Colonic mucosa (tissue), 4 donors: ENCODE measurements around the gene ZNF562. TPM values are rescaled to one million over a fixed set of nuclear protein-coding genes. Genes with fewer than 3 reads are reported as not detected.

Experiments
- DNase-seq: peaks from one replicate; pipeline ENCODE4 v3.0.0-alpha.2; 2020
- H3K27ac ChIP-seq: fragments of 200-600 bp; one replicate; pipeline ENCODE4 v1.8.0; 2021
- H3K27me3 ChIP-seq: fragments of 200-600 bp; one replicate; pipeline ENCODE4 v1.8.0; 2021
- H3K36me3 ChIP-seq: fragments of 200-600 bp; one replicate; pipeline ENCODE4 v1.8.0; 2021
- H3K4me1 ChIP-seq: fragments of 200-600 bp; one replicate; pipeline ENCODE4 v1.8.0; 2021; ENCODE audit warnings: mild to moderate bottlenecking
- H3K4me3 ChIP-seq: fragments of 200-600 bp; one replicate; pipeline ENCODE4 v1.8.0; 2021
- H3K9ac ChIP-seq, 2 donors: one replicate each; pipeline ENCODE4 v1.7.0; 2013; ENCODE audit warnings: control low read depth in 2 of 2, low read depth in 2 of 2, low read length in 2 of 2
- H3K9me3 ChIP-seq: fragments of 200-600 bp; one replicate; pipeline ENCODE4 v1.8.0; 2021
- CTCF ChIP-seq: fragments of 200-600 bp; IDR thresholded peaks from one replicate; pipeline ENCODE4 v1.8.0; 2022; ENCODE audit warnings: antibody characterized with exemption, mild to moderate bottlenecking
- intact Hi-C: fragments of 100-400 bp; cut with DNase I; formaldehyde crosslinking; loops from one replicate; pipeline ENCODE4 v1.14.1; 2022
- total RNA-seq, 2 donors: library from RNA; stranded (reverse); fragmentation: NEBNext Ultra II Directional in 1 of 2; extraction: Animal tissue kit (Norgen Biotek cat#: 25700) in 1 of 2; gene quantifications; one replicate each; pipeline ENCODE4 v1.2.1, GENCODE V29; 2021
- donor health status: healthy.
- donor health status: DM: no; HTN: no; CAD: no.
- donor health status: DM: no; HTN: no; CAD: no.

Gene ZNF562
- total RNA-seq, 2 donors from 2014 or later: 34.7 to 37.2 TPM

- H3K36me3 ChIP-seq: no peaks in the 10 kb centered on the region
- intact Hi-C loops: no loop called here
Measured at GRCh38 chr19:9640956-9641355, 33.9 kb downstream of the ZNF562 start.

GRCh38 chr19:9636018-9636417 lies 38.9 kb downstream of the ZNF562 start:
- H3K9me3 ChIP-seq: no peaks in the 10 kb centered on the region
- no peak overlapping the region for H3K9ac ChIP-seq
- DNase-seq: no peak
- no peak overlapping the region for H3K4me3 ChIP-seq
- H3K4me1 ChIP-seq: no peaks in the 10 kb centered on the region
- H3K36me3 ChIP-seq: no peaks in the 10 kb centered on the region
- TF ChIP-seq CTCF: no peak
- intact Hi-C loops: no loop called here
- no peaks in the 10 kb centered on the region for H3K27me3 ChIP-seq
- no peak overlapping the region for H3K27ac ChIP-seq

More at GRCh38 chr19:9640956-9641355, 33.9 kb downstream of the ZNF562 start:
- Histone ChIP-seq H3K27me3 (no peaks in the 10 kb centered on the region), H3K9ac (no peak overlapping the region), H3K27ac (no peak overlapping the region), H3K4me1 (no peaks in the 10 kb centered on the region), H3K4me3 (no peak overlapping the region), H3K9me3 (no peaks in the 10 kb centered on the region)
- TF ChIP-seq CTCF: no peak
- no peak for DNase-seq

- DNase-seq: no peak
- intact Hi-C loops: no loop called here
- Histone ChIP-seq H3K27me3 (no peaks in the 10 kb centered on the region), H3K4me3 (no peak overlapping the region), H3K9ac (no peak overlapping the region), H3K27ac (no peak overlapping the region), H3K4me1 (no peaks in the 10 kb centered on the region), H3K36me3 (no peaks in the 10 kb centered on the region), H3K9me3 (no peaks in the 10 kb centered on the region)
- TF ChIP-seq CTCF: no peak
Measured at GRCh38 chr19:9627856-9628255, 47.0 kb downstream of the ZNF562 start.

- no peak for DNase-seq
- intact Hi-C loops: loop anchor here (2.0 kb wide), 1 partner anchor 168 kb away; no protein-coding TSS in a partner anchor
- TF ChIP-seq CTCF: no peak
- Histone ChIP-seq H3K9me3 (no peaks in the 10 kb centered on the region), H3K36me3 (peaks cover 11% of the 10 kb centered on the region), H3K4me1 (peaks cover 4% of the 10 kb centered on the region), H3K27ac (no peak overlapping the region), H3K4me3 (no peak overlapping the region), H3K27me3 (no peaks in the 10 kb centered on the region), H3K9ac (no peak overlapping the region)
Measured at GRCh38 chr19:9622531-9622930, 52.4 kb downstream of the ZNF562 start.

- H3K4me3 ChIP-seq: peak within 1 kb of the TSS; percentile 56
- no peaks in the 10 kb centered on the region for H3K27me3 ChIP-seq
- no peak for TF ChIP-seq CTCF
- H3K36me3 ChIP-seq: peaks cover 11% of the 10 kb centered on the region
- H3K9me3 ChIP-seq: no peaks in the 10 kb centered on the region
- H3K9ac ChIP-seq: peak within 1 kb of the TSS; percentile 79 to 94
- DNase-seq: peak; percentile 86
- peak within 1 kb of the TSS; percentile 81 for H3K27ac ChIP-seq
- H3K4me1 ChIP-seq: peaks cover 4% of the 10 kb centered on the region
- intact Hi-C loops: loop anchor here (2.0 kb wide), 1 partner anchor 169 kb away; no protein-coding TSS in a partner anchor
Measured at GRCh38 chr19:9621156-9622037, 53.5 kb downstream of the ZNF562 start, which contains the start of gene ZNF561. TSS of gene ZNF561 (minus strand) at chr19:9621232. CDS start at chr19:9619456, 1,776 bp downstream.
